Neural progenitor cell (in vitro differentiated cells): ENCODE measurements around the gene ADAMTS18.
A peak's percentile ranks its signal among the peaks of the same experiment; 100 is the strongest.

ENCODE experiments used
- CTCF ChIP-seq: fragments of 200-600 bp; sonication (generic); IDR thresholded peaks from 2 replicates; pipeline ENCODE4 v1.5.1; 2017; ENCODE audit warnings: antibody characterized with exemption, mild to moderate bottlenecking
- EZH2 ChIP-seq: fragments of 200-600 bp; sonication (generic); IDR thresholded peaks from 2 replicates; pipeline ENCODE4 v1.6.1; 2017; ENCODE audit warnings: antibody characterized with exemption, mild to moderate bottlenecking, moderate library complexity
- EZH2phosphoT487 ChIP-seq: fragments of 200-600 bp; sonication (generic); IDR thresholded peaks from 2 replicates; pipeline ENCODE4 v1.6.1; 2017; ENCODE audit warnings: antibody characterized with exemption

DNA sequence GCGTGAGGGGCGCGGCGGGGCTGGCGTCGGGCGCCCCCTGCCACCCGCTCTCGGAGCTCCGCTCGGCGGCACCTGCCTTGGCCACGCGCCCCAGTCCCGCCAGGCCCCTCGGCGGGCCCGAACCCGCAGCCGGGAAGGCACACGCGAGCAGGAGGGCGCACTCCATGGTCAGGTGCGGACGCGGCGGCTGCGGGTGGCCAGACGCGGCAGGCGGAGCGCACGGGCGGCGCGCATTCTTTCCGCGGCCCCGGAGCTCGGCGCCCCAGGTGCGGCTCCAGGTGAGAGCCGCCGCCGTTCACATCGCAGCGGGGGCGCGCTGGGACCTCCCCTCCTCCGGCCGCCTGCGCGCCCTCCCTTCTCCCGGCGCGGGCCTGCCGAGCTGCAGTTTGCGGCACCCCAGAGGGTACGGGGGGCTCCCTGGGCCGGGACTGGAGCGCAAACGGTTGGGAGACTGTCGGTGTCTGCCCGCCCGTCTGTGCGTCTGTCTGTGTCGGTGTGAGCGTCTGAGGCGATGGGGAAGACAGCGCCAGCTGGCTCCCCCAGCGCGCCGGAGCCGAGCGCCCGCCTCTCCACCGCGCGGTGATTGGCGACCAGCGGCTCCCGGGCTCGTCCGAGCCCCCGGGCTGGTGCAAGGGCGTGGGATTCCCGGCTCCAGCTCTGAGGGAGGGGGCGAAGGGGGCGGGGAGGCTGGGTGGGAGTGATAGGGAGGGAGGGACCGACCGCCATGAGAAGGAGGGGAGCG lies at the start of gene ADAMTS18:
- TF ChIP-seq EZH2 (peak; percentile 86), CTCF (peak; percentile 36), EZH2phosphoT487 (no peak)
